Measurements from ENCODE around the gene DDIAS.
"Not testable (repeated sequence)": the region's sequence is repeated elsewhere in the genome, so short reads cannot be mapped to it uniquely, and the experiment has no call there.

The DDIAS gene

GRCh38 chr11:82971519-82971946 lies 70.0 kb downstream of the DDIAS start:
- not testable (repeated sequence) for DNase-seq

GRCh38 chr11:82972103-82972502 lies 70.6 kb downstream of the DDIAS start:
- no peak for DNase-seq

GRCh38 chr11:82974135-82974534 lies 72.6 kb downstream of the DDIAS start:
- DNase-seq, result no peak

- DNase-seq, result no peak
Observed at GRCh38 chr11:82974851-82975250, 73.3 kb downstream of the DDIAS start.

- DNase-seq, result no peak
Observed at GRCh38 chr11:82975882-82976281, 74.3 kb downstream of the DDIAS start.

GRCh38 chr11:82976786-82977185 lies 75.2 kb downstream of the DDIAS start:
- no peak for DNase-seq

GRCh38 chr11:82978422-82979099 lies 77.0 kb downstream of the DDIAS start:
- no peak for DNase-seq

GRCh38 chr11:82979824-82980223 lies 78.3 kb downstream of the DDIAS start:
- DNase-seq, result no peak

- DNase-seq, result no peak
Observed at GRCh38 chr11:82980292-82980691, 78.8 kb downstream of the DDIAS start.

- DNase-seq, result no peak
Observed at GRCh38 chr11:82980947-82981346, 79.4 kb downstream of the DDIAS start.

- no peak for DNase-seq
Observed at GRCh38 chr11:82981852-82982251, 80.3 kb downstream of the DDIAS start.
